CD4-positive, alpha-beta T cell treated with Interleukin-10 for 1 hour (primary cell): ENCODE measurements around the gene NBEA.
"Not testable (repeated sequence)": the region's sequence is repeated elsewhere in the genome, so short reads cannot be mapped to it uniquely, and the experiment has no call there.

Source experiments
- DNase-seq: peaks from one replicate; pipeline ENCODE4 v3.0.0-alpha.2; 2020

The NBEA gene

GRCh38 chr13:34941835-34942731 is at the start of gene NBEA:
Gene NBEA, plus strand, starts transcription at chr13:34942270. Its CDS starts 551 bp downstream, at chr13:34942821.
- peak; percentile 76 for DNase-seq

- no peak for DNase-seq
Measured at GRCh38 chr13:34894756-34895155, 47.3 kb upstream of the NBEA start.

GRCh38 chr13:34897220-34897619 is 44.9 kb upstream of the NBEA start:
- DNase-seq = no peak

- DNase-seq = no peak
Measured at GRCh38 chr13:34899888-34900287, 42.2 kb upstream of the NBEA start.

- no peak for DNase-seq
Measured at GRCh38 chr13:34900288-34900739, 41.8 kb upstream of the NBEA start.

GRCh38 chr13:34901572-34901971 is 40.5 kb upstream of the NBEA start:
- DNase-seq = no peak

GRCh38 chr13:34911159-34911558 is 30.9 kb upstream of the NBEA start:
- no peak for DNase-seq

GRCh38 chr13:34913040-34913439 is 29.0 kb upstream of the NBEA start:
- DNase-seq = no peak

GRCh38 chr13:34914416-34914815 is 27.7 kb upstream of the NBEA start:
- DNase-seq = no peak

GRCh38 chr13:34926508-34926907 is 15.6 kb upstream of the NBEA start:
- DNase-seq = no peak

- DNase-seq = not testable (repeated sequence)
Measured at GRCh38 chr13:34928676-34929075, 13.4 kb upstream of the NBEA start.

- no peak for DNase-seq
Measured at GRCh38 chr13:34931572-34931971, 10.5 kb upstream of the NBEA start.

- DNase-seq = no peak
Measured at GRCh38 chr13:34933349-34933748, 8.7 kb upstream of the NBEA start.

GRCh38 chr13:34933786-34934185 is 8.3 kb upstream of the NBEA start:
- no peak for DNase-seq

- no peak for DNase-seq
Measured at GRCh38 chr13:34935841-34936240, 6.2 kb upstream of the NBEA start.

GRCh38 chr13:34939771-34940170 is 2.3 kb upstream of the NBEA start:
- no peak for DNase-seq

- DNase-seq = no peak
Measured at GRCh38 chr13:34941436-34941834, 635 bp upstream of the NBEA start.

- peak; percentile 5 for DNase-seq
Measured at GRCh38 chr13:34942732-34943435, 814 bp downstream of the NBEA start.

- no peak for DNase-seq
Measured at GRCh38 chr13:34943436-34944273, 1.6 kb downstream of the NBEA start.

GRCh38 chr13:34944274-34944634 is 2.2 kb downstream of the NBEA start:
- DNase-seq = no peak

GRCh38 chr13:34944751-34945150 is 2.7 kb downstream of the NBEA start:
- DNase-seq = no peak

GRCh38 chr13:34951528-34951927 is 9.5 kb downstream of the NBEA start:
- no peak for DNase-seq

- DNase-seq = no peak
Measured at GRCh38 chr13:34959489-34959888, 17.4 kb downstream of the NBEA start.
